GM03348 (cell line): Measurements from ENCODE around the gene PSMB10.

Source experiments
- DNase-seq: peaks from one replicate; pipeline ENCODE4 v3.0.0; 2012; ENCODE audit warnings: low spot score

PSMB10 gene

GRCh38 chr16:67892375-67892774 lies 44.3 kb downstream of the PSMB10 start:
- DNase-seq, result no peak

GRCh38 chr16:67888331-67888730 lies 48.3 kb downstream of the PSMB10 start:
- no peak for DNase-seq

GRCh38 chr16:67886387-67886786 lies 50.3 kb downstream of the PSMB10 start:
- DNase-seq, result no peak

GRCh38 chr16:67885976-67886375 lies 50.7 kb downstream of the PSMB10 start:
- no peak for DNase-seq

- DNase-seq, result no peak
Measured at GRCh38 chr16:67885545-67885944, 51.1 kb downstream of the PSMB10 start.

- peak; percentile 97 for DNase-seq
Measured at GRCh38 chr16:67884684-67885083, 52.0 kb downstream of the PSMB10 start, which contains the start of gene NRN1L. NRN1L (plus strand) TSS chr16:67884885; CDS start chr16:67884904, 19 bp downstream.
